GM13977 (cell line): ENCODE results near the gene VPS72.

Experiments
- DNase-seq: peaks from one replicate; pipeline ENCODE4 v3.0.0; 2012; ENCODE audit warnings: low spot score
- in situ Hi-C: fragments of 300-500 bp; cut with MboI; formaldehyde crosslinking; loops from one replicate; pipeline ENCODE4 v1.12.0; 2022; ENCODE audit warnings: low sequenced_read_pairs, low pct_unique_long_range_greater_than_20kb, mixed read lengths, inconsistent platforms; ENCODE audit not compliant: unreplicated experiment
- TF ChIP-seq, protein P1 (sequence below): IDR thresholded peaks from 2 replicates; pipeline ENCODE4 v1.5.1; 2012; ENCODE audit warnings: mild to moderate bottlenecking, control low read depth; ENCODE audit not compliant: insufficient read depth; ENCODE audit errors: extremely low read depth, missing control alignments

Gene VPS72

DNA sequence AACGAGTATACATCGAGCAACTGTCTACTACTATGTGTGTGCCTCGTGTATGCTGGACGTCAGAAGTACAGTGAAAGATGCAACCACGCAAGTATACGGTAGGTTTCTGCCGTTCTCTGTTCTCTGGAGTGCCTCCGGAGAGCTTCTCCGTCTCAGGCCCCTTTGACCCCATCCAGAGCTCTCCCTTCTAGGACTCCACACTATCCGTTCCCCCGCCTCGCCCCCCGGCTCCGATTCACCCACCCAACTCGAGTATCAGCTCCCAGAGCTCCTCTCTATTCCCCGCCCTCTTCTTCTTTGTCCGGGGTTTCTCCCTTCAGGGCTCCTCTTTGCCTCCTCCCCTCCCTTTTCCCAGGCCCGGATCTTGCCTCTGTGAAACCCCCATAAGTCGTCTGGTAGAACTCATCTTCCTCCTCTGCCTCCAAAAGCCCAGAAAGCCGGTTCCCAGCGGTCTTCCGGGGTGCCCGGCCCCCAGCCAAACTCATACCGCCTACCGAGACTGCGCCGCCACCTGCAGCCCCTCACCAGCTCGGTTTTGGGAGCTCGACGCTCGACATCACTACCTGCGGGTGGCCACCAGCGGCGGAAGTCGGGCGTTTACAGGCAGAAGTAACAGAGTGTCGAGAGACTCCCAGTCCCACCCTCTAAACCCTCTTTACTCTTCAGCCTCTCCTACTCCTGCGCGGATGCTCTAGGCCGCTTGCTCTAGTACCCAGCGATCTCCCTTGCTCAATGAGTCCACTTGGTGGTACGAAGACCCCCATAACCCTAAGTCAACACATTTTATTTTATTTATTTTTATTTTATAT is at the start of gene VPS72:
VPS72 (minus strand) TSS at position 561 of the 809 bp plus-strand sequence; CDS start at position 485, 76 bp downstream.
- TF ChIP-seq, protein P1, sequence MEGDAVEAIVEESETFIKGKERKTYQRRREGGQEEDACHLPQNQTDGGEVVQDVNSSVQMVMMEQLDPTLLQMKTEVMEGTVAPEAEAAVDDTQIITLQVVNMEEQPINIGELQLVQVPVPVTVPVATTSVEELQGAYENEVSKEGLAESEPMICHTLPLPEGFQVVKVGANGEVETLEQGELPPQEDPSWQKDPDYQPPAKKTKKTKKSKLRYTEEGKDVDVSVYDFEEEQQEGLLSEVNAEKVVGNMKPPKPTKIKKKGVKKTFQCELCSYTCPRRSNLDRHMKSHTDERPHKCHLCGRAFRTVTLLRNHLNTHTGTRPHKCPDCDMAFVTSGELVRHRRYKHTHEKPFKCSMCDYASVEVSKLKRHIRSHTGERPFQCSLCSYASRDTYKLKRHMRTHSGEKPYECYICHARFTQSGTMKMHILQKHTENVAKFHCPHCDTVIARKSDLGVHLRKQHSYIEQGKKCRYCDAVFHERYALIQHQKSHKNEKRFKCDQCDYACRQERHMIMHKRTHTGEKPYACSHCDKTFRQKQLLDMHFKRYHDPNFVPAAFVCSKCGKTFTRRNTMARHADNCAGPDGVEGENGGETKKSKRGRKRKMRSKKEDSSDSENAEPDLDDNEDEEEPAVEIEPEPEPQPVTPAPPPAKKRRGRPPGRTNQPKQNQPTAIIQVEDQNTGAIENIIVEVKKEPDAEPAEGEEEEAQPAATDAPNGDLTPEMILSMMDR, result no peak
- in situ Hi-C loops, result no loop called here
- peak; percentile 90 for DNase-seq

GRCh38 chr1:151238467-151238739 is 48.4 kb upstream of the VPS72 start:
- in situ Hi-C loops, result no loop called here
- no peak for DNase-seq
- TF ChIP-seq, protein P1, result no peak

GRCh38 chr1:151237678-151238466 is 47.9 kb upstream of the VPS72 start:
- peak; percentile 39 for DNase-seq
- in situ Hi-C loops, result no loop called here
- TF ChIP-seq, protein P1, result no peak

GRCh38 chr1:151235235-151235634 is 45.2 kb upstream of the VPS72 start:
- in situ Hi-C loops, result no loop called here
- TF ChIP-seq, protein P1, result no peak
- DNase-seq, result no peak

DNA sequence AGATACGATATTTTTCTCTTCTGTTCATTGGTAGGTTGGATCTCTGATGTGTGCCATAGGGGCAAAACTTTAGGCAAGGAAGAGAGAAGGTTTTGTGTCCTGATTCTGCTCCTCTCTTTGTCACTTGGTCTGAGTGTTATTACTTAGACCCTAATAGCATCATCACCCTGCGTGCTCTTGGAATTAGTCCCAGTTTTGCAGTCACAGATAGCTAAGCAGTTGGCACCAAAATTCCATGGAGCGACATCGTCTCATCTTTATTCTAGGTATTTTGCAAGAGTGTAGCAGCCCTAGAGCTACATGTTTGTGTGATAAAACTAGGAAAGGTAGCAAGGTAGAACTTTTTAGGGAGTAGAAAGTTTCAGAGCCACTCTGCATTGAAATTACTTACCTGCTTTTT is 32.1 kb upstream of the VPS72 start:
- TF ChIP-seq, protein P1, result no peak
- in situ Hi-C loops, result no loop called here
- DNase-seq, result no peak

DNA sequence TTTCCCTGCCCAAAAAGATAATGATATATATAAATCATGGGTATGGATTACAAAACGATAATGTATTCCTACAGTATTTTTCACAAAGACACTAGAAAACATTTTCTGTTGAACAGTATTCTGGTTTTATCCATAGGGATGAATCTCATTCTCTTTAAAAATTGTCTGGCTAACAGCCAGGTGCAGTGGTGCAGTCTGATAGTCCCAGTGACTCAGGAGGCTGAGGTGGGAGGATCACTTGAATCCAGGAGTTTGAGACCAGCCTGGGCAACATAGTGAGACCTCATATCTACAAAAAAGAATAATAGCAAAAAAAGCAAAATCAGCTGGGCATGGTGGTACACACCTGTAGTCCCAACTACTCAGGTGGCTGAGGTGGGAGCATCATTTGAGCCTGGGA is 31.6 kb upstream of the VPS72 start:
- no peak for DNase-seq
- TF ChIP-seq, protein P1, result no peak
- in situ Hi-C loops, result no loop called here
